Myocyte (in vitro differentiated cells): Measurements from ENCODE around the gene STRA6. TPM values are rescaled to one million over a fixed set of nuclear protein-coding genes. Genes with fewer than 3 reads are reported as not detected.
A peak's percentile ranks its signal among the peaks of the same experiment; 100 is the strongest.

ENCODE experiments used
- DNase-seq: peaks from one replicate; pipeline ENCODE4 v3.0.0-alpha.2; 2012; ENCODE audit warnings: low read depth
- total RNA-seq: library from RNA; depleted of rRNA; stranded (reverse); fragments of >200 nt; gene quantifications from 2 replicates; pipeline ENCODE4 v1.2.3, GENCODE V29; 2014

The STRA6 gene
- total RNA-seq, 1 donor from 2014 or later = not detected

DNA sequence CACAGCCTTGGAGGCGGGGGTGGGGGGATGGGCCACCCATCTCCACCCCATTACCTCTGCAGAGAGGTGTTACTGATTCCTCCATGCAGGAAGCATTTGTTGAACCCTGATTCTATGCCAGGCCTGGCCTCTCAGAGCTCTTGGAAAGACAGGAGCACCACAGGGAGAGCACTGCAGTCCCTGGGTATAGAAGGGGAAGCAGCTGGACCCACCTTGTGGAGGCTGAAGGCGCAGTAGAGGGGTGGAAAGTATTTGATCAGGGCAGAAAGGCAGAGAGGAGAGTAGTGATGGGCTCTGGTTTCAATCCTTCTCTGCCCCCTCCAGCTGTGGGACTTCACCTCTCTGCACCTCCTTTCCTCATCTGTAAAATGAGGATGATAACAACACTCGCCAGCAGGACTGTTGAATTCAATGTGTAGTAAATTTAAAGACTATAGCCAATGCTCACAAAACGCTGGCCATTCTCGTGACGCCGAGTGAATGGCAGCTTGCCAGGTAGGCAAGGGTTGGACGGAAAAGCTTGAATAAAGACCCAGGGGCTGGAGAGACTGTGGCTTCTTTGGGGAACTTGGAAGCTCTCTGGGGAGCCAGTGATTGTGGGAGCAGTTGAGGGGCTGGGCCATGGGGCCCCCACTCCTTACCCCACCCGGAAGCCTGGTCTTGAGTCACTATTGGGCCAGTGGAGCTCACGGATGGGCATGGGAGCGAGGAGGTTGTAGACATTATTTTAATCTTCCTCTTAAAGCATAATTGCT, 25.6 kb upstream of the STRA6 start:
- no peak for DNase-seq

DNA sequence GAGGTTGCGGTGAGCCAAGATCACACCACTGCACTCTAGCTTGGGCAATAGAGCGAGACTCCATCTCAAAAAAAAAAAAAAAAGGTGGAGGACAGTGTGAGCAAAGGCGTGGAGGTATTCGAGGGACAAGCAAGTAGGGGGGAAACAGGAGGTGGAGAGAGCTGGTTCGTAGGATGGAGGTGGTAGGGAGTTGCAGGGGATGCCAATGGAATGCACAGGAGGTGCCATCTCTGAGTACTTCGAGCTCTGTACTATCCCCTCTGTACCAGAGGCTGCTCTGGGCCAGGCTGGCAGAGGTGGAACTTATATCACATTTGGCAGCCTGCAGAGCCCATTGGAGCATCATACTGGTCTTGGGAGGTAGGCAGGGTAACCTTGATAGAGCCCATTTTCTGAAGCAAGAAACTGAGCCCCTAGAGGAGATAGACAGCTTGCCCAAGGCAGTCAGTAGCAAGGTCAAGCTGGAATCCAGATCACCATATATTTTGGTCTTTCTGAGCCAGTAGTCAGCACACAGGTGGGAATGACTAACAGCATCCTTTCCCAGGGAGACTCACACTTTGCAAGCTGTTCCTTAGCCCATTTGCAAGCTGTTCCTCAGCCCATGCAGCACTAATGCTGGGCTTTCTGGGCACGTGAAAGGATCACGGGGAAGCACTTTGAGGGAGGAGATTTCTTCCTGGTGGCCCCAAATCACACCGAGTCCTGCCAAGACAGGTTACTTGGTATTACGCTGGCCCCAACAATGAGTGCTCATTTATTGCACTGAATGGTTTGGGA, 24.4 kb upstream of the STRA6 start:
- no peak for DNase-seq

DNA sequence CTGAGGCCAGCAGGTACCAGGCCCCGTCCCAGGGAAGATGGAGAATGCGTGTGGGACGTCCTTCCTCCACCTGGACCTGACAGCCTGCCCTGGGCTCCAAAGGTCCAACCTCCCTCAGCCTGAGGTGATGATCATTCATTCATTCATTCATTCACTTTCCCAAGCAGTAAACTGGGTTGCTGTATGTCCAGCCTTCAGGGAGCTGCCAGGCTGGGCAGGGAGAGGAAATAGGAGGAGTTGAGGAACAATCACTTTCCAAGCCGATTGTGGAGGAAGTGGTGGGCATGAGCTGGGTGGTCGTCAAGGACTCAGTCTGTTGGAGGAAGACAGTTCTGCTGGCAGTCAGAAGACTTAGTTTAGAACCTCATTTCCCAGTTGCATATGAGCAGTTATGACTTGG, 23.3 kb upstream of the STRA6 start:
- DNase-seq = no peak

DNA sequence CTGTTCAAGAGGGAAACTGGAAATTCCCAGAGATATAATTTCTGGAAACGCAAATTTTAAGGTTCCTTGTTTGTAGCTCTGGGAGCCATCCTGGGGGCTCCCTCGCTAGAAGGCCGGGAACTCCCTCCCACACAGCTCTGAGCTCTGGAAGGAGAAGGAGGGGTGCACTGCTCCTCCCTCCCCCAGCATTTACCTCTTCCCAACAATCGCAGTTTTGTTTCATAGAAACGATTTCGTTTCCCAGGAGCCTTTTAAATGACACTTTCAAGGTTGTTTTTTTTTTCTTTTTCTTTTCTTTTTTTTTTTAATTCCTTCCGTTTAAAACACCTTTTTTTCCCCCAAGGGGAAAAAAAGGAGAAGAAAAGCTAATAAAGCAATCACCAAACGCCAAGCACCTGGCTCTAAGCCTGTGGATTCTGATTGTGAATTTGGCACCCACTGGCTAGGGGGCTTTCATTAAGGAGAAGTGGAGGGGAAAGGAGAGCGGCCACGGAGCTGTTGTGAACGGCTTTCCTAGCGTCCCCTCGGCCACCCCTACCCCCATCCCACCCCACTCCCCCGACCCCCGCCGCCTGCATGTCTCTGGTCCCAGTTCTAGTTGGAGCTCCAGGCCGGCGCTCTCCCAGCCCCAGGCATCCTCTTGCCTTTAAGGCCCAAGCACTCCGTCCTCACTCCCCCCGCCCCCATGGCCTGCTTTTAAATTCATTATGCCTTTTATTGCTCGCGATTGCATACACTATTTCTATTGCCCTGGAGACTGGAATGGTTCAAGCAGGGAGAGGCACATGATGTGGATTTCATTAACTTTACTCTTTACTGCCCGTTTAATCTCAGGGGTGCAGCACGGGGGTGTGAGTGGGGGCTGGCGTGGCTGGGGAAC, 19.9 kb upstream of the STRA6 start:
- DNase-seq = no peak

DNA sequence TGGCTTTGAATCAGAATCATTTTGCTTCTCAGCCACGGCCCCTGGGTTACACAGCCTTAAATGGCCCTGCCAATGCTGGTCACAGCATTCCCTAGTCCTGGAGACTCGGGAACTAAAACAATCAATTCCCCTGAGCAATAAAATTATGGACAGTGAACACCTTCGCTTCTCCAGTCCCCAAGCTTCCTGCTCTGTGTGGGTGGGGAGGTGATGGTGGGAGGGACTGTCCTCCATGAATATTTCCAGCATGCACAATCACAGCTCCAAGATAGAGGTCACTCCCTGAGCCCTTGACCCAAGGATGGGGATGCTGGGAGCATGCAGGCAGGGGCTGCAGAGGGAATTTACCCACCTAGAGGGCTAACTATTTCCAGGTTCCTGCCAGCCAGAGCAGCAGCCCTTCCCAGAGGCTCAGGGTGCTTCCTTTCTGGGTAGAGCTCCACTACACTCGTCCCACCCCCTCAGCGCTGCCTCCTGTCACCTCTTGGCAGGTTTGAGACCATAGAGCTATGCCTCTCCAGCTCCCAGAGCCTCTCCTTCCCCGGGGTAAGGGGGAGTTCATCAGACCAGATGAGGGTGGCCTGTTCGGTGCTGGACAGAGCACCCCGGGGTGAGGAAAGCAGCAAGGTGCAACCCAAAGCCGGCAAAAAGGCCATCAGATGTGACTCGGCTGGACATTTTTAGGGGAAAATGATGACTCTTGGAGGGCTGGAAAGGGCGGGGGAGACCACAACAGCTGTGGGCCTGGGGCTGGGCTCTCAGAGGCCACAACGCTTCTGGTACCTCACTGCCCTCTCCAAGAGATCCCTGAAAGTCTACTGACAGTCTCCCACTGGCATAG, 19.0 kb upstream of the STRA6 start:
- DNase-seq = no peak

DNA sequence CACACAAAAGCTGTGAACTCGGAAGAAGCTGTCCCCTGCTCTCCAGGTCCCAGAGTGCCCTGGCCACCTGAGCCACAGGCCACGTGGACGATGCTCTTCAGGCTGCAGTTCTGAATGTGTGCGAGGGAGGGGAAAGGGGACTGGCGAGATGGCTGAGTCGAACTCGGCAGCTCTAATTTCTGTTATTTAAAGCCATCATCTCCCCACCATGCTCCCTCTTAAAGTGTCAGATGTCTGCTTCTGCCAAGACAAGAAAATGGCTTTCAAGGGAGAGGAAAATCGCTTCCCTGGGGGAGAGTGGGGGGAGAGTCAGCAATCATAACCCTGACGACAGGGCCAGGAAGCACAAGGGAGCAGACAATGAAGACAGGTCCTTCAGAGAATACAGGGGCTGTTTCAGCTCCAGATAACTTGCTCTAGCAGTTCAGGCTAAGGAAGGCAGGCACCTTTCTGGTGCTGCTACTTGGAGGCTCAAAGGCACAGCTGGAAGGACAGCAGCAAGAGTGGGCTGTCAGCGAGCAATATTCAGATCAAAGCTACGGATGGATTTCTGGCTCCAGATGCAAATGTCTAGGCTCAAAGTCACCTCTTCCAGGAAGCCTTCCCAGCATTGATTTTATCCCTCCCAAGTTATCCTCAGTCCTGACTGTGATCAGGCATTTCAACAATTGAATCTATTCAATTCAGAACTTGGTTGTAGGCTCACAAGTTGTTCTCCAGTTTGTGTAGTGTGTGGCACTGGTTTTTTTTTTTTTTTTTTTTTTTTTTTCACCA, 18.1 kb upstream of the STRA6 start:
- DNase-seq = no peak

DNA sequence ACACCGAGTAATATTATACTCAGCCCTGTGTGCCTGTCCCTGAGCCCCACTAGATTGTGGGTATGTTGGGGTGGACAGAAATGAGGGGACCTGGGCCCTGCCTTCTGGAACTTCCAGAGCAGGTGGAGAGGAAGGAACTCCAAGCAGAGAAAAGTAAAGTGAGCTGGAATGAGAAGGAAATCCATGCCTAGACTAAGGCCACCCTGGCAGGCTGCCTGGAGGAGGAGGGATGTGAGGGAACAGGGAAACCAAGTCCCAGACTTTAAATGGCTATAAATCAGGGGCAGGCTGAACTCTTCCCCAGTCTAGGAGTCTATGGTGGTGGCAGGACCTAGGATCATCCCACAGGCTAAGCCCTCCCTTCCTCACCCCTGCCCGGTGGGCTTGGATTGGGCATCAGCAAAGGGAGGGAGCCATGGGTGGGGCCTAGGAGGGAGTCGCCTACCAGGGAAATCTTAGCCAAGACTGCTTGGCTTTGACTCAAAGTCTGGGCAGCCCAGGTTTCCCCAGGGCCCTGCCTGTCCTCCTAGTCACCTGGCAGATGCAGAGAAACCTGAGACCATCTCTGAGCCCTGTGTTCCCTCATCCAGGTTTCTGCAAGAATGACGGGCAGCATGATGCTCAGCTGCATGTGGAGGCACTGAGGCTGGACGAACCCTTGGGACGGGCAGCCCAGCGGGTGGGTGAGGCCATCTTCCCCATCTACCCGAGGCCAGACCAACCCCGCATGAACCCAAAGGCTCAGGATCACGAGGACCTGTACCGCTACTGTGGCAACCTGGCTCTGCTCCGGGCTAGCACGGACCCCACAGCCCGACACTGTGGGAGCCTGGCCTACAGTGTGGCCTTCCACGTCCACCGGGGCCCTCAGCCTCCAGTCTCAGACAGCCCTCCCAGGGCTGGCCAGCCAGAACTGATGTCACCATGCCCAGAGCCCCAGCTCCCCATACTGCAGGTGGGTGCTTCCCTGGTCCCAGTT, 15.6 kb upstream of the STRA6 start:
- DNase-seq = no peak

DNA sequence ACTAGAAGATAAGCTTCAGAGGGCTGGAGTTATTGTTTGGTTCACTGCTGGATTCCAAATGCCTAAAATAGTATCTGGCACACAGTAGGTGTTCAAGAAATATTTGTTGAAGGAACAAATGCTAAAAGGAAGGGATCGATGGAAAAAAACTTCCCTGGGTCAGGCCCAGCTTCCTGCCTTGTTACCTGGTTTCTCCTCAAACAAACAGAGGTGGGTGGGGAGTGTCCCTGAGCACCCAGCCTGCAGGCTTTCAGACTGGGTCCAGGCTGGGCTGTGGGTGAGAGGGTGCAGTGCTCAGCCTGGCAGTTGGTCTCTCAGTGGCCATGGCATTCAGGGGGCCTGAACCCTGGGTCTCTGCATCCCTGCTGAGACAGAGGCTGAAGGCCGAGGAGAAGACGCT, 14.4 kb upstream of the STRA6 start:
- no peak for DNase-seq

DNA sequence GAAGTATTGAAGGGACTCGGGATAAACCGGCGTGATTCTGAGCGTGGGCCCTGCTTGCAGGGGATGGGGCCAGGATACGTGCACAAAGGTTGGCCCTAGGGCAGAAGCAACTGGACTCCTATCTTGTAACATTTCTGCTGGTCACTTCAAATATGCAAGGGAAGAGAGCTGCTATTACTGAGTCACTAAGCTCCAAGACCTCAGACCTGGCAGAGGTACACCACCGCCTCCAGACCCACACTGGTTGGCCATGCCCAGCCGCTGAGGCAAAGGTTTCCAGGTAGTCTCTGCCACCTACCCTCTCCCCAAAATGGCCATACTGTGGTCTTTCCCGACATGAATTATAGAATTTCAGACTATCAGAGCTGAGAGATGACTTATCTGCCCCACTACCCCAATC, 13.4 kb upstream of the STRA6 start:
- DNase-seq = no peak

DNA sequence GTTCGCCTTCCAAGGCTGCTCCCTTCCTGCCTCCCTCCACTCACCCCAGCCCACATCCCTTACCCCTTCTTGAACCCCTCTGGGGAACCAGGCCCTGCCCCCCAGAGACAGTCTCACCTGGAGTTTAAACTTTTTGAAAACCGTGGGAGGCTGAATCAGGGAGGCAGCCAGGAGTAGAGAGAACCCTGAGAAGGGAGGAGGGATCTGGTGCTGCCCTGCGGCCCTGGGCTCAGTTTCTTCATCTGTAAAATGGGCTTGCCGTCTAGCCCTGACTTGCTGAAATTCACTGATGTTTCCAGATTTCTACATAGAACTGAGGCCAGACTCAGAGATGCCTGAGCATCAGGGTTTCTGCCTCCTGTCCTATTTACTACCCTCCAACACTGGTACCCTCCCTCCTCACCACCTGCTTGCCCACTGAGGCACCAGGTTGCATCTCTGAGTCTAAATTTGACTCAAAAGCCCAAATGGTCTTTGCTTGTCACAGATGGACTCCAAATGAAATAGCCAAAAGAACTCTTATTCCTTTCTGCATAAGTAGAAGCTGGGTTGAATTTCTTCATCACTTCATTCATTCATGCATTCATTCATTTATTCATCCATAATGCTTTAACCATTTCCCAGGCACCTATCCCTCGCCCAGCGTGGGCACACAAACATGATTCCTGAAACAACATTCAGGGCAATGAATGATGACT, 11.9 kb upstream of the STRA6 start:
- DNase-seq = no peak

DNA sequence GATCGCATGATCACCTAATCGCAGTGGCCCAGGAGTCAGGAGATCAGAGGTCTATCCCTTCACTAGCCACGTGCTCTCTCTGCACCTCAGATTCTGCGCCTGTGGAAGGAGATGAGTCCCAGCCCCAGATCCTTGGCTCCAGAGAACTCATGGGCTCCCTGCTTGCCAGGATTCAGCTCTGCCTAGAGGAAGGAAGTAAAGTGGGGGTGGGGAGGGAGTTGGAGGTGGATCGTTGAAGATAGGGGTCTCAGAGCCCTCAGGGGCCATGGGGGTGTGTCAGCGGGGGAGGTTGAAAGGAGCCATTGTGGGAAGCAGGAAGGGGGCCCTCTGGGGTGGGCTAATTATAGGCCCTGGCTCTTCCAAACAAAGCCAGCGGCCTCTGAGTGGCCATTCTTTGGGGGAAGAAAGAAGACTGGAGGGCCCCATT, 11.3 kb upstream of the STRA6 start:
- no peak for DNase-seq

DNA sequence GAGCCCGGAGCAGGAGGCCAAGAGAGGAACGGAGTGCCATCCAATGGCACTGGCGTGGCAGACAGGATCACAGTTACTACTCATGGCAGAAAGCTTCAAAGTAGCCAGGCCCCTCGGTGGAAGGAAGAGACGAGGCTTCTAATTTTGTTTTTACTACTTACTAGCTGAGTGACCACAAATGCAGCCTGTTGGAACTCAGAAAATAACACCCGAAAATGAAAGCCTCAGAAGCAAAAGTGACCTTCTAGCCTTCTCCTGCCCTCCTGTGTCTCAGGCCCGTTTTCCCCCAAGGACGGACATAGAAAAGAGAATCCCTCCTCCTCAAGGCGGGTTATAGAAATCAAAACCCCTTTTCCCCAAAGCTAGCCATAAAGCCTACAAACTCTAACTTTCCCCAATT, 9.9 kb upstream of the STRA6 start:
- no peak for DNase-seq

DNA sequence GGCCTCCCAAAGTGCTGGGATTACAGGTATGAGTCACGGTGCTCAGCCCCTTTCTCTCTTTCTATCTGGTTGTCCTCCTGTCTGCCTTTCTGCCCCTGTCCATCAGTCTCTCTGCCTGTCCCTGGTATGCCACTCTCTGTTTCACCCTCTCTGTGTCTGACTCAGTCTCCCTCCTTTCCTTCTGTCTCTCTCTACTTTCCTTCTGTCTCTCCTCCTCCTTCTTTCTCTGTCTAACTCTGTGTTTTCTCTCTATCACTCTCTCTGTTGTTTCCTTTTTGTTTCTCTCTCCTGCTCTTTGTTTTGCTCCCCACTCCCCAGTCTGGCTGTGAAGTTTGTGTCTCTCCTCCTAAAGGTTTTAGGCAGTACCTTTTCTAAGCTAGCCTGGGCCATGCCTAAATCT, 9.1 kb upstream of the STRA6 start:
- DNase-seq = no peak

DNA sequence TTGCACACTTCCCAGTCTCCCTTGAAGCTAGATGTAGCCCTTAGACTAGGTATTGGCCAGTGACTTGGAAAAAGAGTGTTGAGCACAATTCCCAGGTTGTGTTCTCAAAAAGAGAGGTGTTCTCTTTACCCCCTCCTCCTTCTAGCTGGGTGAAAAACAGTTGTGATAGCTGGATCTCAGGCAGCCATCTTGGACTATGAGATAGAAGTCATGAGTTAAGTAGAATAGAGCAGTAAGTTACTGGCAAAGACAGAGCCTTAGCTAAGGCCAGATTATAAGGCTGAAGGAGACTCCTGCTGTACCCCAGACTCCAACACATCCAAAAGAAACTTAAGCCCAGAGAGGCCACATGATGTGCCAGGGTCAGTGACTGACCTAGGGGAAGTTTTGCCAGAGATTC, 8.1 kb upstream of the STRA6 start:
- no peak for DNase-seq

DNA sequence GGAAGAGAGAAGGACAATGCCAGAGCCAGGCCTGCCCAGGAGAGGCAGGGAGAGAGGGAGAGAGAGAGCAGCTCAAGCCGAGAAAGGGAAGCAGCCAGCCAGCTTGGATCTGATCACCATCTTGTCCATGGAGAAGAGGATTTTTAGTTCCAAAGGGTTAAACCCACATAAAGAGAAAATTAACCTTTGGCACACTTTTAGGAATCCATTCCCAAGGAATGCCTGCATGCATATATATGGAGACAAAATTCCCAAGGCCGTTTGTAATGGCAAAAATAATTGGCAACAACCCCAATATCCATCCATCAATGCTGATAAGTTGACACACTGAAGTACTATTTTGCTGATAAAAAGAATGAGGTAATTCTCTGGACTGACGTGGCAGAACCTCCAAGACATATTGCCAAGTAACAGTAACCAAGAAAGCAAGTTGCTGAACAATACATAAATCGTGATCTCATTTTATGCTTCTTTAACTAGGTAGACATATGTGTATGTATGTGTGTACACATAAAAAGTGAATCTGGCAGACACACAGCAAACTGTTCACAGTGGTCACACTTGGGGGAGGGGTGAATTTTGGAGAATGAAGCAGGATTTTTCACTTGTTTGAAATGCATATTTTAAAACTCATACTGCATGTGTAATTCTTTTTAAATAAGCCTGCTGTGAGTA, 7.5 kb upstream of the STRA6 start:
- DNase-seq = no peak

DNA sequence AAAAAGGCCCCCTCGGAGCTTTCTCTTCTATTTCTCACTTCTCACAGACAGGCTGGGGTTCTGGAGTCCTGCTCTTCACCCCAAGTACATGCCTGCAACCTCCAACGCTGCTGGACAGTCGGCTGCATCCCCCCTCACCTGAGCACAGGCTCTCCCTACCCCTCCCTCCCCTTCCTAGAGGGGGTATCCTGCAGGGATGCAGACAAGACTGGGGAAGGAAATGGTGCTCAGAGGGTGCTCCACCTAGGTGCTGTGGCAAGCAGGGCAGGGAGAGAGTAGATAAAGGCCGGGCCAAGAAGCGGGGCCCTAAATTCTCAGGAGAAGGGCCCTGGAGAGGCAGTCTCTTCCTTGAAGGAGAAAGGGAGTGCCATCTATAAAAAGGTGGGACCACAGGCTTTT, 7.0 kb upstream of the STRA6 start:
- no peak for DNase-seq

DNA sequence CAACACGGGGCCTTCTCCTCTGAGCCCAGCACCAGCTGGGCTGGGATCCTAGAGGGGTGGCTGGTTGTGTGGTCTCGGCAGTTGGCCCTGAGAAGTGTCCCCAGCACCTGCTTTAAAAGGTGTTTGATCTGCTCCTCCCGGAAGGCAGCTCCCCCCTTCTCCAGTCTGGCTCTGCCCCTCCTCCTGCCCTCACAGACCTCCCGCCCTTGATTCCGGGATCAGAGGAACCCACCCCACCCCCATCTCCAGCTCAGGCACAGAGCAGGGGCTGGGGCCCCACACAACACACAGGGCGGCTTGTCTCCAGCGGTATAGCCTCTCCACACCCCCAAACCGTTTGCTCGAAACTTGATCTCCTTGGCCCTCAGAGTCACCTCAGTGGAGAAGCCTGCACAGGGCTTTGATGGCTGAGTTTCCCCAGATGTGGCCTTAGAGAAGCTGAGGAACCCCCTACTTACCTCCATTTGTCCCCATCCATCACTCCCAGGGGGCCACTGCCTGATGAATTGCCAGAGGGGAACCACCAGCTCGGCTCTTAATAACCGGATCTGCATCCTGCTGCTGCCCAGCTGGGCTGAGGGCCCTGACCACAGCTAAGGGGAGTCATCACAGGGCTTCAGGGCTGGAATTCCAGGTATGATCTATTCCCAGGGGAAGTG, 6.4 kb upstream of the STRA6 start:
- DNase-seq = peak; percentile 19
